ENCODE measurements around the gene CEACAM8.
"Not testable (repeated sequence)": the region's sequence is repeated elsewhere in the genome, so short reads cannot be mapped to it uniquely, and the experiment has no call there.

Gene CEACAM8

GRCh38 chr19:42540071-42540553 lies 54.6 kb downstream of the CEACAM8 start:
- no peak for DNase-seq

- DNase-seq, result no peak
Observed at GRCh38 chr19:42538841-42539709, 55.6 kb downstream of the CEACAM8 start.

GRCh38 chr19:42535276-42535675 lies 59.4 kb downstream of the CEACAM8 start:
- not testable (repeated sequence) for DNase-seq

GRCh38 chr19:42534391-42534790 lies 60.3 kb downstream of the CEACAM8 start:
- DNase-seq, result no peak

- DNase-seq, result no peak
Observed at GRCh38 chr19:42532891-42533290, 61.8 kb downstream of the CEACAM8 start.

DNA sequence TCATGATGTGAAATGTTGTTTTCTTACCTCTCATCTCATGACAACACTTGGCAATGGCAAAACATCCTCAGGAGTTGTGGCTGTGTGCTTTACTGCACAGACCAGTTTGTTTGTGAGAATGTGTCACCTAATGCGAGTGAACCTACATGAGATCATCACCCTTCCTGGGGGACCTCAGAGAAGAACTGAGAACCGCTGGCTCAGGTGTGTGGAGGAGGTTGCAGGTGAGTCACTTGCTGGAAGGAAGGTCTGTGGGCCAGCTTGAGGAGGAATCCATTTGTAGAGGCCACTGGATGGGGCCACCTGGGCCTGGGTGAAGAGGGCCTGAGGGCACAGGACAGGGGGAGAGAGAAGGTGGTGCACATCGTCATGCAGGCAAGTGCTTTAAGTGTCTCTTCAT lies 63.4 kb downstream of the CEACAM8 start:
- no peak for DNase-seq
